ENCODE results near the gene ACVRL1.
"Not testable (repeated sequence)": the region's sequence is repeated elsewhere in the genome, so short reads cannot be mapped to it uniquely, and the experiment has no call there.

Gene ACVRL1

GRCh38 chr12:51874000-51874399 is 33.3 kb upstream of the ACVRL1 start:
- DNase-seq (ENCODE audit: low read depth, low spot score) = no peak

DNA sequence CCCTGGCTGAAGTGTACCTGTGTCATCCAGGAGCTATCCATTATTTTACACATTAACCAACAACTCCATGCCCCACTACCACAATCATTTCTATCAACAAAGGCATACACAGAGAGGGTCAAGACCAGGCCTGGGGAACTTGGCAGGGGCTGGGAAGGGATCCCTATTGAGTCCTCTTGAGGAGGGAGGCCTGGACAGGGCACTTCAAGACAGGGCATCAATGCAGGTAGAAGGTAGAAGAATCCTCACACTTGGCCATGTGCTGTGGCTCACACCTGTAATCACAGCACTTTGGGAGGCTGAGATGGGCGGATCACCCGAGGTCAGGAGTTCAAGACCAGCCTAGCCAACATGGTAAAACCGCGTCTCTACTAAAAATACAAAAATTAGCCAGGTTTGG is 32.8 kb upstream of the ACVRL1 start:
- no peak for DNase-seq (ENCODE audit: low read depth, low spot score)

DNA sequence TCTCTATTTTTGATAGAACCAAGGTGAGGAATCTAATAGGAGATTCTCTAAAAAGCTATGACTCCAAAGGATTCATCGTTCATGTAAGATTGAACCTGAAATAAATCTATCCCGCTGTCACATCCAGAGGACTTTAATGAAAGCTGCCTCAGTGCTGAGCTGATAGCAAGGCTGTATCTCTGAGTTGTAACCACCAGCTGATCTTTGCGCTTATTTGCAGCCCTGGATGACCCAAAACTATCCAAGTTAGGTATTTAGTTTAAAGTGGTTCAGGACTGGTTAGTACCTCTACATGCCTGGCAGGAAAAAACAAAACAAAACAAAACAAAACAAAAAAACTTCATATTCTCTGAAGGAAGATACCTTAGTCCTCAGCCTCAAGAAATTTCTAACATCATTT is 28.2 kb upstream of the ACVRL1 start:
- DNase-seq (ENCODE audit: low read depth, low spot score) = no peak

GRCh38 chr12:51883295-51883694 is 24.0 kb upstream of the ACVRL1 start:
- no peak for DNase-seq (ENCODE audit: low read depth, low spot score)

- no peak for DNase-seq (ENCODE audit: low read depth, low spot score)
These were observed 23.2 kb upstream of the ACVRL1 start for GRCh38 chr12:51883998-51884675.

DNA sequence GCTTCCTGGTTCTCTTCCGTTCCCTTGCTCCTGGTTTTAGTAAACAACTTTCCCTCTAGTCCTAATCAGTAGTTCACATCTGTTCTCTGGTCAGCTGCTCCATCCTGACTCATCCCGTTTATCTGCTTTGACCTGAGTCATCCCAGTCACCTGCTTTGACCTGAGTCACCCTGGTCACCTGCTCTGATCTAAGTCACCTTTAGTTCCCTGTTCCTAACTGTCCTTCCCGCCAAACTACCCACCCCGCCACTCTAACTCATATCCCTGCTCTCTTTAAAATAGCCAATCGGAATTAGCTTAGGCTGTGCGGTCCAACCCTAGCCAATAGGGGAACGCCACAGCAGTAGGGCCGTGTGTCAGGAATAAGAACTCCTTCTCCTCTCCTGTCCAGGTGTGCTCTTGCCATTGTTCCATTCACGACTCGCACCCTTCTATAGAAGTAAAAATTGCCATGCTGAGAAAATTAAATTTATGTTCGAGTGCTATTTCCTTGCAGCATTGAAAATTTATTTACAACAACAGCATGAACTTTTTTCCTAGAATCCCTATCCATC is 22.6 kb upstream of the ACVRL1 start:
- DNase-seq (ENCODE audit: low read depth, low spot score) = no peak

- DNase-seq (ENCODE audit: low read depth, low spot score) = not testable (repeated sequence)
These were observed 21.8 kb upstream of the ACVRL1 start for GRCh38 chr12:51885294-51886020.

DNA sequence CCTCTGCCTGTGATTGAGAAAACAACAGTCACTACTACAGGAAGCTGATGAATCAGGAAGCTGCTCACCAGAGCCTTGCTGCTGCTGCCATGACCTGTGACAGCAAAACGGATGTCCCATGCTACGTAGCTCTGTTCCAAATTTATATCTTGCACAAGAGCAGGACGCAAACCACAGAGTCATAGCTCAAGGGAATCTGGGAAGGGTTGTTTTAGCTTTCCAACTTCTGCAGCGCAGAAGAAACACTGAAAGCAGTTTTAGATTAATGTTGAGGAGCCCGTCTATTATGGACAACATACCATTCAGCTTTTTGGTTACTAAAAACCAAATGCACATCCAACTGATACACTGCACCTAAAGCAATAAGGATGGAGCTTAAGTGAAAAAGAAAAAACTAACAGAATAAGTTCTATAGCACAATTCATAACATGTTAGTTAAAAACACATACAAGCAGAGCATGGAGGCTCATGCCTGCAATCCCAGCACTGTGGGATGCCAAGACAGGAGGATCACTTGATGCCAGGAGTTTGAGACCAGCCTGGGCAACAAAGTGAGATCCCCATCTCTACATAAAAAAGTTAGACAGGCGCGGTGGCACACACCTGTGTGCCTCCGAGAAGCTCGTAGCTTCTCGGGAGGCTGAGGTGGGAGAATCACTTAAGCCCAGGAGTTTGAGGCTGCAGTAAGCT is 21.1 kb upstream of the ACVRL1 start:
- DNase-seq (ENCODE audit: low read depth, low spot score) = peak; percentile 79

GRCh38 chr12:51887476-51888315 is 19.6 kb upstream of the ACVRL1 start, which contains the start of gene ANKRD33:
TSS of gene ANKRD33 (plus strand) at chr12:51888103. CDS start at chr12:51888187, 84 bp downstream.
- DNase-seq (ENCODE audit: low read depth, low spot score) = no peak

GRCh38 chr12:51888316-51889215 is 18.7 kb upstream of the ACVRL1 start:
- DNase-seq (ENCODE audit: low read depth, low spot score) = no peak

- DNase-seq (ENCODE audit: low read depth, low spot score) = no peak
These were observed 17.8 kb upstream of the ACVRL1 start for GRCh38 chr12:51889216-51890132.

DNA sequence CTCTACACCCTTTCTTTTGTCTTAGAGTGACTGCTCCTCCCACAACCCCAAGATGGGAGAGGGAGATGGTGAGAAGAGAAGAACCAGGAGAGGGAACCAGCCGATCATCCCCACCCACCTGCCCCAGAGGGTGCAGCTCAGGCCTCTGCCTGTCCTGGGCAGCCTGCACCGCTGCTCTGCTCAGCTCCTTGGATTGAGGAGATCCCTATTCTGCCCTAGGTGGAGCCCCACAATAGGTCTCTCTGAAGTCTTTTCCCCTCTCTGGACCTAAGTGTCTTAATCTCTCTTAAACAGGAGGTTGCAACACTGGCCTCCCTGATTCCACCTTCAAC is 17.2 kb upstream of the ACVRL1 start:
- no peak for DNase-seq (ENCODE audit: low read depth, low spot score)

DNA sequence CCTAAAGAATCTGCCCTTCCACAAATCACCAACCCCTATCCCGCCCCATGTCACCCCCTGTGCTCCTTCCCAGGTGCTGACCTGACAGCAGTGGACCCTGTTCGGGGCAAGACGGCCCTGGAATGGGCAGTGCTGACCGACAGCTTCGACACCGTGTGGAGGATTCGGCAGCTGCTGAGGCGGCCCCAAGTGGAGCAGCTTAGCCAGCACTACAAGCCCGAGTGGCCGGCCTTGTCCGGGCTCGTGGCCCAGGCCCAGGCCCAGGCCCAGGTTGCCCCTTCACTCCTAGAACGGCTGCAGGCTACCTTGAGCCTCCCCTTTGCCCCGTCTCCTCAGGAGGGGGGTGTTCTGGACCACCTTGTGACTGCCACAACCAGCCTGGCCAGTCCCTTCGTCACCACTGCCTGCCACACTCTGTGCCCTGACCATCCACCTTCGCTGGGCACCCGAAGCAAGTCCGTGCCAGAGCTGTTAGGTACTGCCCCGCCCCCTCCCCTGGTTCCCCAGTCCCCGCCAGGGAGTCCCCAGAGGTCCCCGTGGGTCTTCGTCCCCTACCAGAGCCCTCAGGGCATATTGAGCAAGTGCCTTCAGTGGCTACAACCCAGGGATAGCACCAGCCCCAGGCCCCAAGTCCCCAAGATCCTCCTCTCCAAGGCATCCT is 16.7 kb upstream of the ACVRL1 start:
- no peak for DNase-seq (ENCODE audit: low read depth, low spot score)

GRCh38 chr12:51891843-51892242 is 15.5 kb upstream of the ACVRL1 start:
- DNase-seq (ENCODE audit: low read depth, low spot score) = no peak

DNA sequence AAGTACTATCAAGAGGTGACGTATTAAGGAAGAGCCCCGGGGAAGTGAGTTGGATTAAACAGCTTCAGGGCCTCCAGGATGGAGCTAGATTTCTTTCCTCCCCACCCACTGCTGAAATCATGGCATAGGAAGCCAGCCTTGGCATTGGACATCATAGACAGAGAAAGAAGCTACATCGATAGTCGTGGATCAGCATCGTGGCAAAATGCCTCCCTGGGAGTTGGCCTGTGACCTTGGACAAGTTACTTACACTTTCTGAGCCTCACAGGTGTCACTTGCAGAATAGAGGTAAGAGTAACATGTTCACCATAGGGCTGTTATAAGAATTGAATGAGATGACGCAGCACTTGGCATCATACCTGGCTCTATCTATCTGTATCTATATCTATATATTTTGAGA is 13.5 kb upstream of the ACVRL1 start:
- no peak for DNase-seq (ENCODE audit: low read depth, low spot score)

DNA sequence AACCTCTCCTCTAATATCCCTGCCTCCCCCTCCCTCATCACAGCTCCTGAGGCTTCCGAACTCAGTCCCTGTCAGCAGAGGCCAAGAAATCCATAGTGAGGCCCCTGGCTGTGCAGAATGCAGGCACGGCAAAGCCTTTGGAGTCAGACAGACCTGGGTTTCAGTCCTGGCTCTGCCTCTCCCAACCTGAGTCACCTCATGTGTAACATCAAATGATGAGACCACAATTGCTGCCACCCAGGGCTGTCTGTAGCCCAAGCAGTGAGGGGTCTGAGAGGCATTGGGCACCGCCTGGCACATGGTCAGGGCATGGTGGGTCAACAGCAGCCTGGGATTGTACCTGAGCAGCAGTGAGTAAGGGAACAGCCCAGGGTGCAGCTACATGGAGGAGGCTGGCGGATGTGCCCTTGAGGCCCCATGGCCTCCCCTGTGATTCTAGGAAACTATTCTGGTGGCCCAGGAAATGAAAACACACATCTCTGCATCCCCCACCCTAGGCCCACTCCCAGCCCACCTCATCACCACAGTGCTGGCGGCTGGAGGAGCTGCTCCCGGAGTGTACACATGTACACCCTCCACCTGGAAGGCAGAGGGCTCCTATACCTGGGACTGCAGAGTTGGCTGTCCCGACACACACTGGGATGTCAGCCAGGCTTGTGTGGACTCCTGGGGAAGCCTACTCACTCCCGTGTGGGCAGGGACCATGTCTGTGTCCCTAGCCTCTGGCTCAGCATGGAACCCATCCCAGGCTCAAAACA is 11.7 kb upstream of the ACVRL1 start:
- no peak for DNase-seq (ENCODE audit: low read depth, low spot score)

DNA sequence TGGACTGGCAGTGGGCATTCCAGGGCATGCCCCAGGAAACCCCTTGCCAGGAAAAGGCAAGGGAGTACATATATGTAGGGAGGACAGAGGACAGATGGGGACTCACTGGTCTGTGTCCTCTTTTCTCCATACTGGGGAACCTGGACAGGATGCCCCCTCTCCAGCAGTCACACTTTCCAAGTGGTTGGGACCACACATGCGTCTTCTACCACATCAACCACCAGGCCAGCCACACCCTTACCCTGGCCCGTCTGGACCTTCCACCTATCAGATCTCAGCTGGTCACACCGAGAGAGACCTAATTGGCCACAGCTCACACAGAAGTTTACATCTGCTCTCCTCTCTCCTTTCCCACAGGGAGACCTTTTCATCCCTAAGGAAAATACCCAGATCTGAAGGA is 11.1 kb upstream of the ACVRL1 start:
- no peak for DNase-seq (ENCODE audit: low read depth, low spot score)

DNA sequence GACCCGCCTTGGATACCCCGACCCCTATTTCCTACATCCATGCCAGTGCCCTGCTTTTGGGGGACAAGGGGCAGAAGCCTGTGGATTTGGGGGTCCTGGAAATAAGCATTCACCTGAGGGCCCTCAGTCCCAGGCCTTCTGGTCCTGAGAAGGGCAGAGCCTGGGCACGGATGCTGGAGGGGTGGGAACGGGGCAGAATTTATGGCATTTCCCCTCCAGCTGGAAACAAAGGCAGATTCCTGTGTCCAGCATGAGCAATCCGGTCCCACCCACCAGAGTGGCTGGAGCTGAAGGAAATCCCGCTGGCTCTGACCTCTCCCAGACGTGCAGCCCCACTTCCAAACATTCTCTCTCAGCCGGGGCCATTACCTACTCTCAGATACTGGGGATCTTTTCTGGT is 10.1 kb upstream of the ACVRL1 start:
- DNase-seq (ENCODE audit: low read depth, low spot score) = no peak

Data from smooth muscle cell of the brain vasculature (primary cell).